Kidney (tissue), 14 donors: ENCODE measurements around the gene NET1. TPM values are rescaled to one million over a fixed set of nuclear protein-coding genes. Genes with fewer than 3 reads are reported as not detected.

Experiments used
- DNase-seq, 5 donors: peaks; one replicate each; pipeline ENCODE4 v3.0.0-alpha.2; 2013 to 2020
- FAIRE-seq: peaks from 2 replicates; lab custom pipeline; 2012; peaks lifted over from hg19 to GRCh38; lab: Jason Lieb, UNC
- H3K27ac ChIP-seq, 2 donors: one replicate each; pipeline ENCODE4 v1.7.0; 2013; ENCODE audit warnings: low read depth in 2 of 2, low read length in 2 of 2, inconsistent platforms in 1 of 2
- H3K27me3 ChIP-seq: one replicate; pipeline ENCODE4 v1.7.1; 2013; ENCODE audit warnings: low read length, inconsistent platforms; ENCODE audit not compliant: control insufficient read depth, insufficient read depth
- H3K36me3 ChIP-seq, 3 donors: one replicate each; pipeline versions ENCODE4 v1.7.0 to v1.7.1; 2013; ENCODE audit warnings: low read length in 3 of 3, control low read depth in 1 of 3, inconsistent platforms in 1 of 3; ENCODE audit not compliant: insufficient read depth in 3 of 3, control insufficient read depth in 2 of 3
- H3K4me1 ChIP-seq, 3 donors: one replicate each; pipeline versions ENCODE4 v1.7.0 to v1.7.1; 2013; ENCODE audit warnings: low read length in 3 of 3, inconsistent platforms in 1 of 3, low read depth in 1 of 3; ENCODE audit not compliant: control insufficient read depth in 2 of 3, insufficient read depth in 2 of 3
- H3K4me3 ChIP-seq, 3 donors: one replicate each; pipeline versions ENCODE4 v1.7.0 to v1.8.1; 2013; ENCODE audit warnings: low read length in 3 of 3, control low read depth in 1 of 3, inconsistent platforms in 1 of 3
- H3K9ac ChIP-seq, 3 donors: one replicate each; pipeline versions ENCODE4 v1.7.0 to v1.7.1; 2013; ENCODE audit warnings: low read length in 3 of 3, control low read depth in 1 of 3, inconsistent platforms in 1 of 3
- H3K9me3 ChIP-seq, 3 donors: one replicate each; pipeline versions ENCODE4 v1.7.0 to v1.7.1; 2013; ENCODE audit warnings: low read length in 3 of 3, control low read depth in 1 of 3, inconsistent platforms in 1 of 3; ENCODE audit not compliant: control insufficient read depth in 2 of 3, insufficient read depth in 1 of 3
- CTCF ChIP-seq: IDR thresholded peaks from 3 replicates; pipeline ENCODE4 v1.5.1; 2012; ENCODE audit warnings: mild to moderate bottlenecking, moderate library complexity, borderline replicate concordance; ENCODE audit not compliant: insufficient read depth; ENCODE audit errors: extremely low read depth
- intact Hi-C: fragments of 100-400 bp; cut with DNase I; formaldehyde crosslinking; loops from one replicate; pipeline ENCODE4 v1.11.1; 2022
- polyA plus RNA-seq: library from polyadenylated mRNA; stranded (reverse); fragments of 350-450 nt; fragmentation: Illumina TruSeq; extraction: RNeasy Lipid Tissue Mini Kit (QIAGEN cat#74804); gene quantifications from one replicate; pipeline ENCODE4 v1.2.3, GENCODE V29; 2014; ENCODE audit warnings: low read depth, low replicate concordance; ENCODE audit not compliant: insufficient read depth
- total RNA-seq: library from RNA; stranded (reverse); fragmentation: NEBNext Ultra II Directional; extraction: Animal tissue kit (Norgen Biotek cat#: 25700); gene quantifications from one replicate; pipeline ENCODE4 v1.2.1, GENCODE V29; 2021
- donor health status: control.
- donor health status: control.
- donor health status: control.
- donor health status: control.
- donor health status: control.
- donor health status: DM: yes; HTN: yes; CAD: no.
- donor health status: Normal renal cell carcinoma (clear cell type).

Gene NET1
- total and polyA plus RNA-seq, 2 donors from 2014 or later: 35.9 to 86.5 TPM

GRCh38 chr10:5370493-5371352 lies 41.6 kb upstream of the NET1 start:
- DNase-seq (no peak), FAIRE-seq (no peak)
- H3K9ac ChIP-seq: no peak overlapping the region
- peaks cover 0 to 12% (median 9%) of the 10 kb centered on the region in 3 donors for H3K9me3 ChIP-seq
- H3K27me3 ChIP-seq: peaks cover 2% of the 10 kb centered on the region
- no peak for TF ChIP-seq CTCF
- intact Hi-C loops: no loop called here
- no peak overlapping the region for H3K27ac ChIP-seq
- H3K4me1 ChIP-seq: peaks cover 0 to 5% (median 3%) of the 10 kb centered on the region in 3 donors
- no peaks in the 10 kb centered on the region for H3K36me3 ChIP-seq
- H3K4me3 ChIP-seq: peak overlapping the region in 1 of 3 donors; percentile 32

- Histone ChIP-seq H3K4me3 (peak overlapping the region in 1 of 3 donors; percentile 41), H3K27ac (peak overlapping the region in 1 of 2 donors; percentile 22), H3K4me1 (peaks cover 0 to 5% (median 3%) of the 10 kb centered on the region in 3 donors), H3K36me3 (no peaks in the 10 kb centered on the region), H3K9ac (no peak overlapping the region), H3K9me3 (peaks cover 0 to 12% (median 9%) of the 10 kb centered on the region in 3 donors), H3K27me3 (no peaks in the 10 kb centered on the region)
- TF ChIP-seq CTCF: no peak
- FAIRE-seq (no peak), DNase-seq (peak in 4 of 5 donors; percentile 58 to 81 (median 68))
- intact Hi-C loops: no loop called here
Measured at GRCh38 chr10:5373307-5373706, 39.0 kb upstream of the NET1 start.

- peaks cover 0 to 5% (median 3%) of the 10 kb centered on the region in 3 donors for H3K4me1 ChIP-seq
- DNase-seq (peak in 1 of 5 donors; percentile 10), FAIRE-seq (no peak)
- intact Hi-C loops: no loop called here
- H3K27ac ChIP-seq: peak overlapping the region; percentile 48 to 82
- H3K27me3 ChIP-seq: no peaks in the 10 kb centered on the region
- TF ChIP-seq CTCF: no peak
- H3K9ac ChIP-seq: no peak overlapping the region
- H3K36me3 ChIP-seq: no peaks in the 10 kb centered on the region
- H3K4me3 ChIP-seq: peak overlapping the region in 1 of 3 donors; percentile 41
- peaks cover 0 to 12% (median 9%) of the 10 kb centered on the region in 3 donors for H3K9me3 ChIP-seq
Measured at GRCh38 chr10:5373891-5374611, 38.3 kb upstream of the NET1 start.
